GM23338 (cell line): ENCODE data around the gene ASCL5. TPM values are rescaled to one million over a fixed set of nuclear protein-coding genes. Genes with fewer than 3 reads are reported as not detected.

Source experiments
- ATAC-seq: fragments of 200-7000 bp; cut with Tn5 transposase; 3 replicates; pipeline ENCODE4 v1.9.1; 2020
- DNase-seq: peaks from one replicate; pipeline ENCODE4 v3.0.0-alpha.2; 2015; ENCODE audit warnings: low spot score
- H2AFZ ChIP-seq: fragments of 200-600 bp; sonication (generic); 2 replicates; pipeline ENCODE4 v1.8.0; 2016; ENCODE audit warnings: antibody characterized with exemption, mild to moderate bottlenecking, moderate library complexity
- H3F3A ChIP-seq: fragments of 200-600 bp; sonication (generic); replicated peaks from 2 replicates; pipeline ENCODE4 v1.8.0; 2017; ENCODE audit warnings: antibody characterized with exemption, mixed run types, low read depth
- H3K27ac ChIP-seq: fragments of 200-600 bp; sonication (generic); 2 replicates; pipeline ENCODE4 v1.6.1; 2016; ENCODE audit warnings: low read depth
- H3K27me3 ChIP-seq: fragments of 200-600 bp; sonication (generic); 2 replicates; pipeline ENCODE4 v1.8.0; 2016; ENCODE audit warnings: mild to moderate bottlenecking, mixed run types, moderate library complexity; ENCODE audit not compliant: insufficient read depth
- H3K36me3 ChIP-seq: fragments of 200-600 bp; sonication (generic); 2 replicates; pipeline ENCODE4 v1.8.0; 2016; ENCODE audit warnings: mild to moderate bottlenecking; ENCODE audit not compliant: insufficient read depth
- H3K4me1 ChIP-seq: fragments of 200-600 bp; sonication (generic); 2 replicates; pipeline ENCODE4 v1.8.0; 2016; ENCODE audit warnings: mild to moderate bottlenecking, moderate library complexity; ENCODE audit not compliant: insufficient read depth
- H3K4me2 ChIP-seq: fragments of 200-600 bp; sonication (generic); 2 replicates; pipeline ENCODE4 v1.7.1; 2017; ENCODE audit warnings: mixed run types
- H3K4me3 ChIP-seq: fragments of 200-600 bp; sonication (generic); 2 replicates; pipeline ENCODE4 v1.6.1; 2016; ENCODE audit warnings: mixed run types
- H3K79me2 ChIP-seq: fragments of 200-600 bp; sonication (generic); replicated peaks from 2 replicates; pipeline ENCODE4 v1.8.0; 2017; ENCODE audit warnings: mild to moderate bottlenecking; ENCODE audit not compliant: insufficient read depth
- H3K9me2 ChIP-seq: fragments of 200-600 bp; sonication (generic); 2 replicates; pipeline ENCODE4 v1.8.0; 2017; ENCODE audit not compliant: insufficient read depth
- H4K20me1 ChIP-seq: fragments of 200-600 bp; sonication (generic); replicated peaks from 2 replicates; pipeline ENCODE4 v1.8.0; 2017; ENCODE audit warnings: mild to moderate bottlenecking; ENCODE audit not compliant: insufficient read depth
- H3K27ac Mint-ChIP-seq: 2 replicates; pipeline ENCODE4 v1.8.0; 2020; ENCODE audit warnings: inconsistent platforms, mild to moderate bottlenecking, moderate library complexity, mixed read lengths
- H3K27me3 Mint-ChIP-seq: 3 replicates; pipeline ENCODE4 v1.8.0; 2022; ENCODE audit warnings: low read depth, mild to moderate bottlenecking, moderate library complexity, mixed read lengths, inconsistent platforms; ENCODE audit not compliant: insufficient read depth, poor library complexity
- H3K36me3 Mint-ChIP-seq: 3 replicates; pipeline ENCODE4 v1.8.0; 2021; ENCODE audit warnings: low read depth, mild to moderate bottlenecking, inconsistent platforms, moderate library complexity, mixed read lengths
- H3K4me1 Mint-ChIP-seq: 3 replicates; pipeline ENCODE4 v1.8.0; 2020; ENCODE audit warnings: mild to moderate bottlenecking, inconsistent platforms, mixed read lengths
- H3K4me3 Mint-ChIP-seq: 3 replicates; pipeline ENCODE4 v1.8.0; 2021; ENCODE audit warnings: moderate library complexity, mild to moderate bottlenecking, inconsistent platforms, mixed read lengths
- H3K9me3 Mint-ChIP-seq: 3 replicates; pipeline ENCODE4 v1.8.0; 2020; ENCODE audit warnings: moderate library complexity, mild to moderate bottlenecking, inconsistent platforms, mixed read lengths
- CREB1 ChIP-seq: fragments of 250-450 bp; sonication (Bioruptor Pico); IDR thresholded peaks from 2 replicates; pipeline ENCODE4 v1.5.0; 2020; ENCODE audit warnings: low read depth, mild to moderate bottlenecking, moderate library complexity
- ETS1 ChIP-seq: IDR thresholded peaks from 2 replicates; pipeline ENCODE4 v1.6.1; 2016; ENCODE audit warnings: antibody characterized with exemption
- EZH2 ChIP-seq: fragments of 200-600 bp; sonication (generic); IDR thresholded peaks from one replicate; pipeline ENCODE4 v1.8.0; 2017; ENCODE audit warnings: antibody characterized with exemption, mild to moderate bottlenecking, low read depth; ENCODE audit not compliant: unreplicated experiment
- EZH2phosphoT487 ChIP-seq: fragments of 200-600 bp; sonication (generic); IDR thresholded peaks from one replicate; pipeline ENCODE4 v1.8.1; 2018; ENCODE audit warnings: antibody characterized with exemption; ENCODE audit not compliant: unreplicated experiment
- JUNB ChIP-seq: IDR thresholded peaks from one replicate; pipeline ENCODE4 v1.6.1; 2016; ENCODE audit warnings: antibody characterized with exemption; ENCODE audit not compliant: unreplicated experiment
- NANOG ChIP-seq: IDR thresholded peaks from 2 replicates; pipeline ENCODE4 v1.6.1; 2016; ENCODE audit warnings: antibody characterized with exemption, borderline replicate concordance
- POLR2AphosphoS5 ChIP-seq: IDR thresholded peaks from 2 replicates; pipeline ENCODE4 v1.6.1; 2016; ENCODE audit warnings: antibody characterized with exemption, low read depth
- REST ChIP-seq: IDR thresholded peaks from one replicate; pipeline ENCODE4 v1.6.1; 2018; ENCODE audit warnings: antibody characterized with exemption; ENCODE audit not compliant: unreplicated experiment
- STAT1 ChIP-seq: IDR thresholded peaks from one replicate; pipeline ENCODE4 v1.6.1; 2016; ENCODE audit warnings: antibody characterized with exemption; ENCODE audit not compliant: unreplicated experiment
- ZNF114 ChIP-seq: fragments of 250-450 bp; sonication (Bioruptor Pico); IDR thresholded peaks from 2 replicates; pipeline ENCODE4 v1.5.0; 2020; ENCODE audit warnings: mild to moderate bottlenecking, moderate library complexity
- ZNF331 ChIP-seq: fragments of 250-450 bp; sonication (Bioruptor Pico); IDR thresholded peaks from 2 replicates; pipeline ENCODE4 v1.5.0; 2020; ENCODE audit warnings: low read depth, mild to moderate bottlenecking, moderate library complexity
- polyA plus RNA-seq: library from polyadenylated mRNA; unstranded; fragments of >200 nt; fragmentation: Nextera tagmentation; extraction: Ambion mirVana; gene quantifications from 2 replicates; pipeline ENCODE4 v1.2.1, GENCODE V29; 2016
- total RNA-seq: library from RNA; depleted of rRNA; stranded (reverse); fragments of >200 nt; shearing (Covaris generic); gene quantifications from 2 replicates; pipeline ENCODE4 v1.2.3, GENCODE V29; 2014
- TF ChIP-seq, protein P1 (sequence below), 2 experiments: fragments of 200-600 bp in 1 of 2; sonication (generic) in 1 of 2; conservative IDR thresholded peaks; 2 replicates each; pipeline versions ENCODE4 v1.5.1 to v1.6.1; 2016 to 2017; ENCODE audit warnings: antibody characterized with exemption in 2 of 2, low read depth in 2 of 2, mild to moderate bottlenecking in 2 of 2, moderate library complexity in 1 of 2
- TF ChIP-seq, protein P2 (sequence below): fragments of 250-450 bp; sonication (Bioruptor Pico); IDR thresholded peaks from 2 replicates; pipeline ENCODE4 v1.5.0; 2020; ENCODE audit warnings: mild to moderate bottlenecking, moderate library complexity

Gene ASCL5
- total and polyA plus RNA-seq, 2 experiments from 2014 or later, result not detected

DNA sequence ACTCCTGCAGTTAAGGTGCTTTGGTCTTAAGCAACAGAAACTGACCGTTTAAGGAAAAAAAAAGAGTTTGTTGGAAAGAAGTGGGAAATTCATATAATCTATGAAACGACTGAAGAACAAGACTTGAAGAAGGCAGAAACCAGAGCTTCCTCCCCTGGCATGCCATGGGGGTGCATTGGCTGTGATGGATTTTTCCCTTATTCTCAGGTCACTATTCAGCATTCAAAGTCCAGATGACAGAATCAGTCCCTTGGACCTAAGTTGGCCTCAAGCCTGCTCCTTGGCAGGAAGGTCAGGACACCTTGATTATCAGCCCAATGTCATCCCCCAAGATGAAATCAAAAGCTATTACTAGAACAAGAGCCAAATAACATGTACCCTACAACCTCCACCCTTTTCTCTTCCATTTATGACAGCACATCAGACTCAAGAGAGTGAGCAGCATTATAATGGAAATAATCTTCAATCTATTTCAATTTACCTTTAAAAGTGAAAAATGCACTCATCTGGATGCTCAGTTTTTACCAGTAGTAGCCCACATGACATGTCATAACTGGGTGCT is 43.1 kb upstream of the ASCL5 start:
- Histone ChIP-seq H3K4me1 (peaks cover 19% of the 10 kb centered on the region), H3F3A (0 out of 2 replicates have a peak, but pooled peaks cover 5% of the 10 kb centered on the region), H3K27me3 (peaks cover 9% of the 10 kb centered on the region; the same call in 1 of the 2 replicates), H3K36me3 (no peaks in the 10 kb centered on the region), H3K79me2 (no peaks in the 10 kb centered on the region), H4K20me1 (no peaks in the 10 kb centered on the region), H3K4me3 (peak overlapping the region; percentile 88), H3K4me2 (peak overlapping the region; percentile 92), H3K27ac (peak overlapping the region; percentile 29; the same call in 1 of the 2 replicates), H2AFZ (peak overlapping the region; percentile 89; the same call in 1 of the 2 replicates), H3K9me2 (no peaks in the 10 kb centered on the region)
- H3K4me3 Mint-ChIP-seq, result peak overlapping the region; percentile 77
- H3K27ac Mint-ChIP-seq, result peak overlapping the region; percentile 65; the same call in 1 of the 2 replicates
- TF ChIP-seq JUNB (no peak), ZNF331 (CRISPR knock-in tag) (no peak), STAT1 (no peak), EZH2 (no peak), NANOG (no peak), REST (no peak), CREB1 (no peak), EZH2phosphoT487 (no peak), ETS1 (no peak), POLR2AphosphoS5 (no peak), ZNF114 (no peak)
- TF ChIP-seq, protein P1, sequence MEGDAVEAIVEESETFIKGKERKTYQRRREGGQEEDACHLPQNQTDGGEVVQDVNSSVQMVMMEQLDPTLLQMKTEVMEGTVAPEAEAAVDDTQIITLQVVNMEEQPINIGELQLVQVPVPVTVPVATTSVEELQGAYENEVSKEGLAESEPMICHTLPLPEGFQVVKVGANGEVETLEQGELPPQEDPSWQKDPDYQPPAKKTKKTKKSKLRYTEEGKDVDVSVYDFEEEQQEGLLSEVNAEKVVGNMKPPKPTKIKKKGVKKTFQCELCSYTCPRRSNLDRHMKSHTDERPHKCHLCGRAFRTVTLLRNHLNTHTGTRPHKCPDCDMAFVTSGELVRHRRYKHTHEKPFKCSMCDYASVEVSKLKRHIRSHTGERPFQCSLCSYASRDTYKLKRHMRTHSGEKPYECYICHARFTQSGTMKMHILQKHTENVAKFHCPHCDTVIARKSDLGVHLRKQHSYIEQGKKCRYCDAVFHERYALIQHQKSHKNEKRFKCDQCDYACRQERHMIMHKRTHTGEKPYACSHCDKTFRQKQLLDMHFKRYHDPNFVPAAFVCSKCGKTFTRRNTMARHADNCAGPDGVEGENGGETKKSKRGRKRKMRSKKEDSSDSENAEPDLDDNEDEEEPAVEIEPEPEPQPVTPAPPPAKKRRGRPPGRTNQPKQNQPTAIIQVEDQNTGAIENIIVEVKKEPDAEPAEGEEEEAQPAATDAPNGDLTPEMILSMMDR (conservative IDR thresholded peaks at IDR 0.05; ENCODE audit: low read depth in 2 of 2), result no peak
- TF ChIP-seq, protein P2, sequence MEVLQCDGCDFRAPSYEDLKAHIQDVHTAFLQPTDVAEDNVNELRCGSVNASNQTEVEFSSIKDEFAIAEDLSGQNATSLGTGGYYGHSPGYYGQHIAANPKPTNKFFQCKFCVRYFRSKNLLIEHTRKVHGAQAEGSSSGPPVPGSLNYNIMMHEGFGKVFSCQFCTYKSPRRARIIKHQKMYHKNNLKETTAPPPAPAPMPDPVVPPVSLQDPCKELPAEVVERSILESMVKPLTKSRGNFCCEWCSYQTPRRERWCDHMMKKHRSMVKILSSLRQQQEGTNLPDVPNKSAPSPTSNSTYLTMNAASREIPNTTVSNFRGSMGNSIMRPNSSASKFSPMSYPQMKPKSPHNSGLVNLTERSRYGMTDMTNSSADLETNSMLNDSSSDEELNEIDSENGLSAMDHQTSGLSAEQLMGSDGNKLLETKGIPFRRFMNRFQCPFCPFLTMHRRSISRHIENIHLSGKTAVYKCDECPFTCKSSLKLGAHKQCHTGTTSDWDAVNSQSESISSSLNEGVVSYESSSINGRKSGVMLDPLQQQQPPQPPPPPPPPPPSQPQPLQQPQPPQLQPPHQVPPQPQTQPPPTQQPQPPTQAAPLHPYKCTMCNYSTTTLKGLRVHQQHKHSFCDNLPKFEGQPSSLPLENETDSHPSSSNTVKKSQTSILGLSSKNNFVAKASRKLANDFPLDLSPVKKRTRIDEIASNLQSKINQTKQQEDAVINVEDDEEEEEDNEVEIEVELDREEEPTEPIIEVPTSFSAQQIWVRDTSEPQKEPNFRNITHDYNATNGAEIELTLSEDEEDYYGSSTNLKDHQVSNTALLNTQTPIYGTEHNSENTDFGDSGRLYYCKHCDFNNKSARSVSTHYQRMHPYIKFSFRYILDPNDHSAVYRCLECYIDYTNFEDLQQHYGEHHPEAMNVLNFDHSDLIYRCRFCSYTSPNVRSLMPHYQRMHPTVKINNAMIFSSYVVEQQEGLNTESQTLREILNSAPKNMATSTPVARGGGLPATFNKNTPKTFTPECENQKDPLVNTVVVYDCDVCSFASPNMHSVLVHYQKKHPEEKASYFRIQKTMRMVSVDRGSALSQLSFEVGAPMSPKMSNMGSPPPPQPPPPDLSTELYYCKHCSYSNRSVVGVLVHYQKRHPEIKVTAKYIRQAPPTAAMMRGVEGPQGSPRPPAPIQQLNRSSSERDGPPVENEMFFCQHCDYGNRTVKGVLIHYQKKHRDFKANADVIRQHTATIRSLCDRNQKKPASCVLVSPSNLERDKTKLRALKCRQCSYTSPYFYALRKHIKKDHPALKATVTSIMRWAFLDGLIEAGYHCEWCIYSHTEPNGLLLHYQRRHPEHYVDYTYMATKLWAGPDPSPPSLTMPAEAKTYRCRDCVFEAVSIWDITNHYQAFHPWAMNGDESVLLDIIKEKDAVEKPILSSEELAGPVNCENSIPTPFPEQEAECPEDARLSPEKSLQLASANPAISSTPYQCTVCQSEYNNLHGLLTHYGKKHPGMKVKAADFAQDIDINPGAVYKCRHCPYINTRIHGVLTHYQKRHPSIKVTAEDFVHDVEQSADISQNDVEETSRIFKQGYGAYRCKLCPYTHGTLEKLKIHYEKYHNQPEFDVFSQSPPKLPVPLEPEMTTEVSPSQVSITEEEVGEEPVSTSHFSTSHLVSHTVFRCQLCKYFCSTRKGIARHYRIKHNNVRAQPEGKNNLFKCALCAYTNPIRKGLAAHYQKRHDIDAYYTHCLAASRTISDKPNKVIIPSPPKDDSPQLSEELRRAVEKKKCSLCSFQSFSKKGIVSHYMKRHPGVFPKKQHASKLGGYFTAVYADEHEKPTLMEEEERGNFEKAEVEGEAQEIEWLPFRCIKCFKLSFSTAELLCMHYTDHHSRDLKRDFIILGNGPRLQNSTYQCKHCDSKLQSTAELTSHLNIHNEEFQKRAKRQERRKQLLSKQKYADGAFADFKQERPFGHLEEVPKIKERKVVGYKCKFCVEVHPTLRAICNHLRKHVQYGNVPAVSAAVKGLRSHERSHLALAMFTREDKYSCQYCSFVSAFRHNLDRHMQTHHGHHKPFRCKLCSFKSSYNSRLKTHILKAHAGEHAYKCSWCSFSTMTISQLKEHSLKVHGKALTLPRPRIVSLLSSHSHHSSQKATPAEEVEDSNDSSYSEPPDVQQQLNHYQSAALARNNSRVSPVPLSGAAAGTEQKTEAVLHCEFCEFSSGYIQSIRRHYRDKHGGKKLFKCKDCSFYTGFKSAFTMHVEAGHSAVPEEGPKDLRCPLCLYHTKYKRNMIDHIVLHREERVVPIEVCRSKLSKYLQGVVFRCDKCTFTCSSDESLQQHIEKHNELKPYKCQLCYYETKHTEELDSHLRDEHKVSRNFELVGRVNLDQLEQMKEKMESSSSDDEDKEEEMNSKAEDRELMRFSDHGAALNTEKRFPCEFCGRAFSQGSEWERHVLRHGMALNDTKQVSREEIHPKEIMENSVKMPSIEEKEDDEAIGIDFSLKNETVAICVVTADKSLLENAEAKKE (CRISPR knock-in tag), result no peak
- no peaks in the 10 kb centered on the region for H3K36me3 Mint-ChIP-seq
- no peaks in the 10 kb centered on the region for H3K9me3 Mint-ChIP-seq
- DNase-seq, result no peak
- peaks cover 16% of the 10 kb centered on the region for H3K4me1 Mint-ChIP-seq
- ATAC-seq, result no peak
- peaks cover 2% of the 10 kb centered on the region for H3K27me3 Mint-ChIP-seq
